Caco-2 (cell line): Measurements from ENCODE around the gene CHRNA7. TPM values are rescaled to one million over a fixed set of nuclear protein-coding genes. Genes with fewer than 3 reads are reported as not detected.

Experiments used
- BruUV-seq: library from RNA; stranded (reverse); fragments of 400-500 nt; replicated peaks from 2 replicates; lab custom pipeline; 2021; lab: Mats Ljungman, UMichigan
- CTCF ChIA-PET: fragments of 300-600 bp; sonication (Branson Sonifier 250); formaldehyde crosslinking; loops from one replicate; lab custom pipeline; 2022; ENCODE audit warnings: antibody characterized with exemption; lab: Charles Lee
- POLR2A ChIA-PET: fragments of 300-600 bp; sonication (Branson Sonifier 250); formaldehyde crosslinking; loops from one replicate; lab custom pipeline; 2022; ENCODE audit warnings: antibody characterized with exemption; lab: Charles Lee
- DNase-seq, 2 experiments: peaks; one replicate each; pipeline versions ENCODE4 v3.0.0 to v3.0.0-alpha.2; 2020 to 2022
- H3K27me3 ChIP-seq: replicated peaks from 2 replicates; pipeline ENCODE4 v1.6.0; 2011; ENCODE audit warnings: low read length; ENCODE audit not compliant: control insufficient read depth, insufficient read depth
- H3K36me3 ChIP-seq: 2 replicates; pipeline ENCODE4 v1.5.1; 2011; ENCODE audit warnings: low read length; ENCODE audit not compliant: control insufficient read depth, insufficient read depth
- H3K4me1 ChIP-seq: fragments of 250-450 bp; sonication (Bioruptor Pico); 2 replicates; pipeline ENCODE4 v1.5.1; 2020; ENCODE audit warnings: mild to moderate bottlenecking
- H3K4me3 ChIP-seq: 2 replicates; pipeline ENCODE4 v1.5.1; 2011; ENCODE audit warnings: low read depth, mild to moderate bottlenecking, control low read depth, low read length
- H3K9me3 ChIP-seq: fragments of 250-450 bp; sonication (Bioruptor Pico); 2 replicates; pipeline ENCODE4 v1.5.1; 2020; ENCODE audit warnings: mild to moderate bottlenecking, moderate library complexity
- H3K27ac Mint-ChIP-seq: one replicate; pipeline ENCODE4 v1.8.0; 2022; ENCODE audit warnings: mixed read lengths; ENCODE audit not compliant: unreplicated experiment
- H3K27me3 Mint-ChIP-seq: one replicate; pipeline ENCODE4 v1.8.0; 2022; ENCODE audit warnings: mixed read lengths; ENCODE audit not compliant: insufficient read depth, unreplicated experiment
- H3K36me3 Mint-ChIP-seq: one replicate; pipeline ENCODE4 v1.8.0; 2022; ENCODE audit warnings: mild to moderate bottlenecking, mixed read lengths; ENCODE audit not compliant: insufficient read depth, unreplicated experiment
- H3K4me1 Mint-ChIP-seq: one replicate; pipeline ENCODE4 v1.8.0; 2022; ENCODE audit warnings: low read depth, mixed read lengths; ENCODE audit not compliant: unreplicated experiment
- H3K4me3 Mint-ChIP-seq: one replicate; pipeline ENCODE4 v1.8.0; 2022; ENCODE audit warnings: mild to moderate bottlenecking, moderate library complexity, mixed read lengths; ENCODE audit not compliant: unreplicated experiment
- H3K9me3 Mint-ChIP-seq: one replicate; pipeline ENCODE4 v1.8.0; 2022; ENCODE audit warnings: mixed read lengths; ENCODE audit not compliant: unreplicated experiment
- CTCF ChIP-seq, 2 experiments: fragments of 200-600 bp in 1 of 2; IDR thresholded peaks; 1 replicate in 1 of 2; 2 replicates in 1 of 2; pipeline versions ENCODE4 v1.5.1 to v1.8.0; 2011 to 2022; ENCODE audit warnings: antibody characterized with exemption in 1 of 2, control low read depth in 1 of 2, inconsistent platforms in 1 of 2, low read depth in 1 of 2, low read length in 1 of 2, mild to moderate bottlenecking in 1 of 2, moderate library complexity in 1 of 2; ENCODE audit not compliant: insufficient read depth in 1 of 2, severe bottlenecking in 1 of 2, unreplicated experiment in 1 of 2
- intact Hi-C: fragments of 100-400 bp; cut with micrococcal nuclease; formaldehyde crosslinking; loops from one replicate; pipeline ENCODE4 v1.10.0; 2022; ENCODE audit not compliant: unreplicated experiment
- total RNA-seq: library from RNA; stranded (reverse); gene quantifications from 2 replicates; pipeline ENCODE4 v1.2.3, GENCODE V29; 2022

The CHRNA7 gene
- total RNA-seq, 1 experiment from 2014 or later: 0.11 TPM

GRCh38 chr15:32067115-32067514, 36.8 kb downstream of the CHRNA7 start:
- H3K27me3 Mint-ChIP-seq: no peaks in the 10 kb centered on the region
- H3K4me1 Mint-ChIP-seq: no peaks in the 10 kb centered on the region
- no peak for TF ChIP-seq CTCF (IDR thresholded peaks at IDR 0.05; ENCODE audit: insufficient read depth in 1 of 2, low read depth in 1 of 2, low read length in 1 of 2, severe bottlenecking in 1 of 2, unreplicated experiment in 1 of 2)
- CTCF ChIA-PET: no interaction called here
- Histone ChIP-seq H3K36me3 (no peaks in the 10 kb centered on the region), H3K27me3 (no peaks in the 10 kb centered on the region), H3K9me3 (peaks cover 11% of the 10 kb centered on the region), H3K4me1 (no peaks in the 10 kb centered on the region), H3K4me3 (no peak overlapping the region)
- POLR2A ChIA-PET: no interaction called here
- intact Hi-C loops: no loop called here
- DNase-seq: no peak
- peaks cover 44% of the 10 kb centered on the region for H3K9me3 Mint-ChIP-seq
- BruUV-seq: no TSS peak
- no peak overlapping the region for H3K27ac Mint-ChIP-seq
- H3K4me3 Mint-ChIP-seq: no peak overlapping the region
- no peaks in the 10 kb centered on the region for H3K36me3 Mint-ChIP-seq

- no peak overlapping the region for H3K27ac Mint-ChIP-seq
- Histone ChIP-seq H3K4me1 (no peaks in the 10 kb centered on the region), H3K4me3 (no peak overlapping the region), H3K27me3 (no peaks in the 10 kb centered on the region), H3K9me3 (no peaks in the 10 kb centered on the region; the same call in 1 of the 2 replicates), H3K36me3 (no peaks in the 10 kb centered on the region)
- H3K4me1 Mint-ChIP-seq: no peaks in the 10 kb centered on the region
- BruUV-seq: no TSS peak
- CTCF ChIA-PET: no interaction called here
- no peak for DNase-seq
- no peak overlapping the region for H3K4me3 Mint-ChIP-seq
- peaks cover 4% of the 10 kb centered on the region for H3K27me3 Mint-ChIP-seq
- H3K9me3 Mint-ChIP-seq: peaks cover 15% of the 10 kb centered on the region
- POLR2A ChIA-PET: no interaction called here
- no peaks in the 10 kb centered on the region for H3K36me3 Mint-ChIP-seq
- no peak for TF ChIP-seq CTCF (IDR thresholded peaks at IDR 0.05; ENCODE audit: insufficient read depth in 1 of 2, low read depth in 1 of 2, low read length in 1 of 2, severe bottlenecking in 1 of 2, unreplicated experiment in 1 of 2)
- intact Hi-C loops: no loop called here
Observed at GRCh38 chr15:32089851-32090359, 59.6 kb downstream of the CHRNA7 start.

GRCh38 chr15:32091505-32092380, 61.4 kb downstream of the CHRNA7 start:
- Mint-ChIP-seq H3K27me3 (peaks cover 4% of the 10 kb centered on the region), H3K4me3 (no peak overlapping the region), H3K4me1 (no peaks in the 10 kb centered on the region), H3K36me3 (no peaks in the 10 kb centered on the region), H3K27ac (no peak overlapping the region), H3K9me3 (peaks cover 15% of the 10 kb centered on the region)
- TF ChIP-seq CTCF (IDR thresholded peaks at IDR 0.05; ENCODE audit: insufficient read depth in 1 of 2, low read depth in 1 of 2, low read length in 1 of 2, severe bottlenecking in 1 of 2, unreplicated experiment in 1 of 2): no peak
- Histone ChIP-seq H3K36me3 (no peaks in the 10 kb centered on the region), H3K9me3 (no peaks in the 10 kb centered on the region; the same call in 1 of the 2 replicates), H3K4me3 (no peak overlapping the region), H3K27me3 (no peaks in the 10 kb centered on the region), H3K4me1 (no peaks in the 10 kb centered on the region)
- ChIA-PET POLR2A (no interaction called here), CTCF (no interaction called here)
- no peak for DNase-seq
- intact Hi-C loops: no loop called here
- no TSS peak for BruUV-seq
